Loucy (cell line): Measurements from ENCODE around the gene GKN2.
A peak's percentile ranks its signal among the peaks of the same experiment; 100 is the strongest.

Experiments used
- H2AFZ ChIP-seq: fragments of 200-600 bp; sonication (generic); 2 replicates; pipeline ENCODE4 v1.6.0; 2016; ENCODE audit warnings: antibody characterized with exemption, mild to moderate bottlenecking, low read length, moderate library complexity
- H3F3A ChIP-seq: fragments of 200-600 bp; 2 replicates; pipeline ENCODE4 v1.6.0; 2016; ENCODE audit warnings: antibody characterized with exemption, low read depth, mild to moderate bottlenecking
- H3K27me3 ChIP-seq: fragments of 200-600 bp; sonication (generic); 2 replicates; pipeline ENCODE4 v1.6.1; 2014; ENCODE audit warnings: low read length, mild to moderate bottlenecking; ENCODE audit not compliant: insufficient read depth, poor library complexity, severe bottlenecking
- H3K36me3 ChIP-seq: fragments of 200-600 bp; sonication (generic); 2 replicates; pipeline ENCODE4 v1.6.1; 2016; ENCODE audit warnings: low read length; ENCODE audit not compliant: insufficient read depth
- H3K4me1 ChIP-seq: fragments of 200-600 bp; sonication (generic); 2 replicates; pipeline ENCODE4 v1.5.1; 2014; ENCODE audit warnings: low read length, mild to moderate bottlenecking; ENCODE audit not compliant: insufficient read depth, poor library complexity, severe bottlenecking
- H3K4me2 ChIP-seq: fragments of 200-600 bp; sonication (generic); 2 replicates; pipeline ENCODE4 v1.6.0; 2014; ENCODE audit warnings: antibody characterized with exemption, low read length, low read depth, mild to moderate bottlenecking; ENCODE audit not compliant: poor library complexity, severe bottlenecking
- H3K4me3 ChIP-seq: fragments of 200-600 bp; sonication (generic); 2 replicates; pipeline ENCODE4 v1.5.1; 2014; ENCODE audit warnings: low read length, mild to moderate bottlenecking, mixed read lengths; ENCODE audit not compliant: poor library complexity, severe bottlenecking
- H3K79me2 ChIP-seq: fragments of 200-600 bp; sonication (generic); 2 replicates; pipeline ENCODE4 v1.6.1; 2014; ENCODE audit warnings: low read length; ENCODE audit not compliant: insufficient read depth
- H3K9ac ChIP-seq: fragments of 200-600 bp; sonication (generic); 2 replicates; pipeline ENCODE4 v1.6.0; 2014; ENCODE audit warnings: mild to moderate bottlenecking, low read depth, low read length, moderate library complexity; ENCODE audit not compliant: poor library complexity, severe bottlenecking
- H3K9me2 ChIP-seq: fragments of 200-600 bp; sonication (generic); replicated peaks from 2 replicates; pipeline ENCODE4 v1.6.1; 2016; ENCODE audit warnings: low read depth, low read length, mixed read lengths
- H3K9me3 ChIP-seq: fragments of 200-600 bp; sonication (generic); 2 replicates; pipeline ENCODE4 v1.6.1; 2014; ENCODE audit warnings: mild to moderate bottlenecking, antibody characterized with exemption, low read length, low read depth; ENCODE audit not compliant: insufficient read depth
- H4K20me1 ChIP-seq: fragments of 200-600 bp; sonication (generic); 2 replicates; pipeline ENCODE4 v1.6.0; 2014; ENCODE audit warnings: antibody characterized with exemption, low read length, mild to moderate bottlenecking; ENCODE audit not compliant: insufficient read depth, poor library complexity, severe bottlenecking
- EZH2phosphoT487 ChIP-seq: fragments of 200-600 bp; IDR thresholded peaks from 2 replicates; pipeline ENCODE4 v1.6.1; 2018; ENCODE audit warnings: antibody characterized with exemption, mild to moderate bottlenecking, moderate library complexity, borderline replicate concordance
- TF ChIP-seq, protein P1 (sequence below): fragments of 200-600 bp; sonication (generic); conservative IDR thresholded peaks from 2 replicates; pipeline ENCODE4 v1.5.1; 2014; ENCODE audit warnings: mild to moderate bottlenecking, antibody characterized with exemption, low read length

GKN2 gene

DNA sequence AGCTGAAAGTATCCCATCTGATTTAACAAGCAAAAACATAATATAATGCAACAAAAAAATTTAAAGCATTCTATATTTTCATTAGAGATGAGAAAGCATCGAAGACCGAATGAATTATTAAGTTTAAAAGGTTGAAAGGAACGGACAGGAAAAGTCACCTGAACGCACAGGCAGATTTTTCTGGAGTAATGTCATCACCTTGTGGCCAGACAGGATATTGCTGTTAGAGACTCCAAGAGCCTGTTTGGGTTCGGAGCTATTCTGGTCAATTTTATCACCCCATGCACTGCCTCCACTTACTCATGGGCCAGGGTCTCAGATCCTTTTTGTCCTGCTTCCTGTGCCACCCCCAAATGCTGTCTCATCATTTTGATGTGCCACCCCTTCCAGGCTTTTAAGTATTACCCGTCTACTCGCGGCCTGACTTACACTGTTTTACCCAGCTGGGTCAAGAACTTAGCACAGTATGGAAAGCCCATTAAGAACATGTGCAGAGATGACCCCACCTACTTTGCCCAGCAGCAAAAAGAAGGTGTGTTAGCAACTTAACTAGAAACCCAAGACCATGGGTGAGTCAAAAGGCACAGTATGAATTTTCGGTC is 27.3 kb downstream of the GKN2 start:
- no peak overlapping the region for H3K9ac ChIP-seq
- H3K27me3 ChIP-seq = no peaks in the 10 kb centered on the region
- no peaks in the 10 kb centered on the region for H4K20me1 ChIP-seq
- peak overlapping the region; percentile 36 for H3K4me2 ChIP-seq
- H3F3A ChIP-seq = no peaks in the 10 kb centered on the region
- TF ChIP-seq, protein P1, sequence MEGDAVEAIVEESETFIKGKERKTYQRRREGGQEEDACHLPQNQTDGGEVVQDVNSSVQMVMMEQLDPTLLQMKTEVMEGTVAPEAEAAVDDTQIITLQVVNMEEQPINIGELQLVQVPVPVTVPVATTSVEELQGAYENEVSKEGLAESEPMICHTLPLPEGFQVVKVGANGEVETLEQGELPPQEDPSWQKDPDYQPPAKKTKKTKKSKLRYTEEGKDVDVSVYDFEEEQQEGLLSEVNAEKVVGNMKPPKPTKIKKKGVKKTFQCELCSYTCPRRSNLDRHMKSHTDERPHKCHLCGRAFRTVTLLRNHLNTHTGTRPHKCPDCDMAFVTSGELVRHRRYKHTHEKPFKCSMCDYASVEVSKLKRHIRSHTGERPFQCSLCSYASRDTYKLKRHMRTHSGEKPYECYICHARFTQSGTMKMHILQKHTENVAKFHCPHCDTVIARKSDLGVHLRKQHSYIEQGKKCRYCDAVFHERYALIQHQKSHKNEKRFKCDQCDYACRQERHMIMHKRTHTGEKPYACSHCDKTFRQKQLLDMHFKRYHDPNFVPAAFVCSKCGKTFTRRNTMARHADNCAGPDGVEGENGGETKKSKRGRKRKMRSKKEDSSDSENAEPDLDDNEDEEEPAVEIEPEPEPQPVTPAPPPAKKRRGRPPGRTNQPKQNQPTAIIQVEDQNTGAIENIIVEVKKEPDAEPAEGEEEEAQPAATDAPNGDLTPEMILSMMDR = peak; percentile 99
- no peak for TF ChIP-seq EZH2phosphoT487
- H3K36me3 ChIP-seq = no peaks in the 10 kb centered on the region
- H3K9me2 ChIP-seq = no peaks in the 10 kb centered on the region
- no peaks in the 10 kb centered on the region for H3K9me3 ChIP-seq
- H3K4me3 ChIP-seq = no peak overlapping the region
- H3K79me2 ChIP-seq = no peaks in the 10 kb centered on the region
- H2AFZ ChIP-seq = peak overlapping the region; percentile 14
- peaks cover 8% of the 10 kb centered on the region for H3K4me1 ChIP-seq

DNA sequence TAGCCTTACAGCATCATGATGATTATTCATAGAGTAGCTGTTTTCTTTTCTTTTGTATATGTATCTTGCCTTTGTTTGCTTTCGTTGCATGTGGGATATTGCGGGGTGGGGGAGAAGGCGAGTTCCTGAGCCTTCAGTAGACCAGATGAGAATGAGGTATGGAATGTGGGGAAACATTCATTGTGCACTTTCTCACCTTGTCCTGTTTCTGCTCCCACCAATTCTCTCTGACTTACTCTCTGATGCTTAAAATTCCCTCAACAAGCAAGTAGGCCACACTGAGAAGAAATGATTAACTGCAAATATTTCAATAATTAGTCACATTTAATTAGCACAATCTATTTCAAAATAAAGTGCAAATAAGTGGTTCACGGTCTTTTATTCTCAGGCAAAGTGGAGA is 31.0 kb downstream of the GKN2 start:
- H3K79me2 ChIP-seq = no peaks in the 10 kb centered on the region
- no peaks in the 10 kb centered on the region for H3K9me2 ChIP-seq
- no peak overlapping the region for H2AFZ ChIP-seq
- H3K36me3 ChIP-seq = no peaks in the 10 kb centered on the region
- H3K4me3 ChIP-seq = no peak overlapping the region
- H3K4me1 ChIP-seq = peaks cover 8% of the 10 kb centered on the region
- no peak overlapping the region for H3K9ac ChIP-seq
- no peaks in the 10 kb centered on the region for H3K9me3 ChIP-seq
- no peaks in the 10 kb centered on the region for H4K20me1 ChIP-seq
- no peaks in the 10 kb centered on the region for H3K27me3 ChIP-seq
- no peak overlapping the region for H3K4me2 ChIP-seq
- no peak for TF ChIP-seq EZH2phosphoT487
- TF ChIP-seq, protein P1 = no peak
- H3F3A ChIP-seq = no peaks in the 10 kb centered on the region

DNA sequence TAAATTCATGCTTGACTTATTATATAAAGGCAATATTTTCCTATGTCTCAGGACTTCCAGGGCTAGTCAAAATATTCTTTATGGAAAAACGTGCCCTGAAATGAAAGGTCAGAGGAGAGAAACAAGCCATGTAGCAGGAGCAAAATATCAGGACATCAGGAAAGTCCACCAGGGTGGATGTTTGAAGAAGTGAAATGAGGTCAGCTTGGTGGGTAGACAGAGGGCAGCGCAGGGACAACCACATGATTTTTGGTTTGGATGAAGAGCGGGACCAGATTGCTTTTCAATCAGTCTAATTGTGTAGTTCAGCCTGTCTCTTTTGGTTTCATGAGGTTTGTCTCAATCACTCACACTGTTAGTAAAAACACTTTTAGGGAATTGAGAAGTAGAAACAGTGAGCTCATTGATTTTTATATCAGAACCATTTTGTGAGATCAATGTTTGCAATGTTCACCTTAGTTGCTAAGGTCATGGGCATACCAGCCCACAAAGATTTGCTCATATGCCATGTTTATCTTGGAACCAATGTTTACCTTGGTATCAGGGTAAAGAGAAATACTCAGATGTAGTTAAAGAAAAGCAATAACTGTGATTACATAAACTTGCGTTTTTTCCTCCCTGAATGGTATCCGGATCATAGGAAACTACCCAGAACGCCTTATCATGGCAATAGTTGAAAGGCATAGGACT is 32.1 kb downstream of the GKN2 start:
- TF ChIP-seq, protein P1 = no peak
- no peak for TF ChIP-seq EZH2phosphoT487
- no peaks in the 10 kb centered on the region for H3F3A ChIP-seq
- no peak overlapping the region for H3K9ac ChIP-seq
- H3K36me3 ChIP-seq = no peaks in the 10 kb centered on the region
- no peaks in the 10 kb centered on the region for H4K20me1 ChIP-seq
- H3K27me3 ChIP-seq = no peaks in the 10 kb centered on the region
- no peaks in the 10 kb centered on the region for H3K9me3 ChIP-seq
- H3K4me1 ChIP-seq = peaks cover 14% of the 10 kb centered on the region
- H3K9me2 ChIP-seq = no peaks in the 10 kb centered on the region
- H3K4me2 ChIP-seq = no peak overlapping the region
- H3K4me3 ChIP-seq = no peak overlapping the region
- no peak overlapping the region for H2AFZ ChIP-seq
- no peaks in the 10 kb centered on the region for H3K79me2 ChIP-seq
